Astrocyte (in vitro differentiated cells and primary cell): Measurements from ENCODE around the gene SMIM44.

ENCODE experiments used
- EZH2 ChIP-seq: IDR thresholded peaks from 2 replicates; pipeline ENCODE4 v1.6.1; 2012; ENCODE audit warnings: mild to moderate bottlenecking, low read length, inconsistent platforms; ENCODE audit not compliant: insufficient read depth
- TF ChIP-seq, protein P1 (sequence below): IDR thresholded peaks from 2 replicates; pipeline ENCODE4 v1.5.1; 2011; ENCODE audit warnings: low read depth, mild to moderate bottlenecking, inconsistent platforms, low read length, moderate library complexity; ENCODE audit not compliant: insufficient read depth

DNA sequence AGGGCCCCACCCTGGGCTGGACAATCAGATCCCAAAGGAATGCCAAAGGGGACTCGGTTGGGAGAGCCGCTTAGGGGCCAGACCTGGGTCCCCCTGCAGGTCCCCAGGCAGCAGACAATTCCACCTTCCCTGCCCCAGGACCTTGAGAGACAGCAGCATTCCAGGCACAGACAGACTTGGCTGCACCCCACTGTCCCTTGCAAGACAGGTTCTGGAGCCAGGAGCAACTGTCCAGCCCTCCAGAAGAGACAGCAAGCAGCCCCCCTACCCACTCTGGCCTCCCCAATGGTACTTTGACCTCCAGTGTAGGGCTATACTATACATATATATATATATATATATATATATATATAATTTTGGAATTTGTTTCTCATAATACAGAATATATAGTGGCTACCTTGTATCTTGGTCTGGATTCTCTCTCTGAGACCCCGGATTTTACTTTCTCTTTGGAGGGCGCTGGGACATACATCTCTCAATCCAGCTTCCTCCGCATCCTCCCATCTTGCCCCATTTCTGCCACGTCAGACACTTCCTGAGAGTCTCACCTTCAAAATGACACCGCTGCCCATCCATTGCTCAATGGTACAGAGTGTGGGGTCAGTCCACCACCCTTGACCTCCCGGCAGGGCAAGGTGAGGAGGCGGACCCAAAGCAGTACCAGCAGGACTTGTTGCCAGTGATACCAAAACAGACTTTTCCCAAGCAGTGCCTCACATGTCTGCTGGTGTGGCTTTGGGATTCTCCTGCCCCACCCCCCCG is 15.6 kb downstream of the SMIM44 start:
- TF ChIP-seq, protein P1, sequence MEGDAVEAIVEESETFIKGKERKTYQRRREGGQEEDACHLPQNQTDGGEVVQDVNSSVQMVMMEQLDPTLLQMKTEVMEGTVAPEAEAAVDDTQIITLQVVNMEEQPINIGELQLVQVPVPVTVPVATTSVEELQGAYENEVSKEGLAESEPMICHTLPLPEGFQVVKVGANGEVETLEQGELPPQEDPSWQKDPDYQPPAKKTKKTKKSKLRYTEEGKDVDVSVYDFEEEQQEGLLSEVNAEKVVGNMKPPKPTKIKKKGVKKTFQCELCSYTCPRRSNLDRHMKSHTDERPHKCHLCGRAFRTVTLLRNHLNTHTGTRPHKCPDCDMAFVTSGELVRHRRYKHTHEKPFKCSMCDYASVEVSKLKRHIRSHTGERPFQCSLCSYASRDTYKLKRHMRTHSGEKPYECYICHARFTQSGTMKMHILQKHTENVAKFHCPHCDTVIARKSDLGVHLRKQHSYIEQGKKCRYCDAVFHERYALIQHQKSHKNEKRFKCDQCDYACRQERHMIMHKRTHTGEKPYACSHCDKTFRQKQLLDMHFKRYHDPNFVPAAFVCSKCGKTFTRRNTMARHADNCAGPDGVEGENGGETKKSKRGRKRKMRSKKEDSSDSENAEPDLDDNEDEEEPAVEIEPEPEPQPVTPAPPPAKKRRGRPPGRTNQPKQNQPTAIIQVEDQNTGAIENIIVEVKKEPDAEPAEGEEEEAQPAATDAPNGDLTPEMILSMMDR, result no peak
- no peak for TF ChIP-seq EZH2
